Peyer's patch (tissue), 4 donors: ENCODE data around the gene ZBTB20. TPM values are rescaled to one million over a fixed set of nuclear protein-coding genes. Genes with fewer than 3 reads are reported as not detected.

Experiments
- DNase-seq, 3 donors: peaks; one replicate each; pipeline ENCODE4 v3.0.0-alpha.2; 2017 to 2019
- H3K27ac ChIP-seq, 4 donors: fragments of 200-600 bp; sonication (generic); one replicate each; pipeline ENCODE4 v1.5.1; 2016 to 2019
- H3K27me3 ChIP-seq, 2 donors: fragments of 200-600 bp; sonication (generic); one replicate each; pipeline ENCODE4 v1.5.1; 2019
- H3K36me3 ChIP-seq, 3 donors: fragments of 200-600 bp; sonication (generic); one replicate each; pipeline ENCODE4 v1.5.1; 2016 to 2019
- H3K4me1 ChIP-seq, 4 donors: fragments of 200-600 bp; sonication (generic); one replicate each; pipeline ENCODE4 v1.5.1; 2016 to 2019
- H3K4me3 ChIP-seq, 4 donors: fragments of 200-600 bp; sonication (generic); 1 replicate in 3 of 4; 2 replicates in 1 of 4; pipeline ENCODE4 v1.5.1; 2016 to 2019; ENCODE audit warnings: mild to moderate bottlenecking in 1 of 4
- H3K9me3 ChIP-seq, 4 donors: fragments of 200-600 bp; sonication (generic); one replicate each; pipeline ENCODE4 v1.5.1; 2016 to 2019; ENCODE audit warnings: mild to moderate bottlenecking in 1 of 4
- POLR2A ChIP-seq, 2 donors: fragments of 450-650 bp; IDR thresholded peaks; one replicate each; pipeline ENCODE4 v1.5.1; 2017; ENCODE audit warnings: antibody characterized with exemption in 2 of 2, mild to moderate bottlenecking in 2 of 2, moderate library complexity in 2 of 2
- total RNA-seq, 4 donors: library from RNA; depleted of rRNA; stranded (reverse); fragments of >200 nt; gene quantifications; one replicate each; pipeline ENCODE4 v1.1.0, GENCODE V29; 2016
- TF ChIP-seq, protein P1 (sequence below), 6 experiments: fragments of 450-650 bp in 4 of 6; fragments of 200-600 bp in 2 of 6; sonication (generic) in 1 of 6; IDR thresholded peaks; one replicate each; pipeline ENCODE4 v1.5.1; 2017 to 2019; ENCODE audit warnings: antibody characterized with exemption in 6 of 6, mild to moderate bottlenecking in 3 of 6, moderate library complexity in 1 of 6

ZBTB20 gene
- total RNA-seq, 4 donors from 2014 or later = 19.6 to 135 (median 57.2) TPM

- Histone ChIP-seq H3K9me3 (no peaks in the 10 kb centered on the region), H3K4me1 (no peaks in the 10 kb centered on the region), H3K27me3 (no peaks in the 10 kb centered on the region), H3K4me3 (no peak overlapping the region), H3K27ac (no peak overlapping the region), H3K36me3 (no peaks in the 10 kb centered on the region)
- TF ChIP-seq, protein P1, sequence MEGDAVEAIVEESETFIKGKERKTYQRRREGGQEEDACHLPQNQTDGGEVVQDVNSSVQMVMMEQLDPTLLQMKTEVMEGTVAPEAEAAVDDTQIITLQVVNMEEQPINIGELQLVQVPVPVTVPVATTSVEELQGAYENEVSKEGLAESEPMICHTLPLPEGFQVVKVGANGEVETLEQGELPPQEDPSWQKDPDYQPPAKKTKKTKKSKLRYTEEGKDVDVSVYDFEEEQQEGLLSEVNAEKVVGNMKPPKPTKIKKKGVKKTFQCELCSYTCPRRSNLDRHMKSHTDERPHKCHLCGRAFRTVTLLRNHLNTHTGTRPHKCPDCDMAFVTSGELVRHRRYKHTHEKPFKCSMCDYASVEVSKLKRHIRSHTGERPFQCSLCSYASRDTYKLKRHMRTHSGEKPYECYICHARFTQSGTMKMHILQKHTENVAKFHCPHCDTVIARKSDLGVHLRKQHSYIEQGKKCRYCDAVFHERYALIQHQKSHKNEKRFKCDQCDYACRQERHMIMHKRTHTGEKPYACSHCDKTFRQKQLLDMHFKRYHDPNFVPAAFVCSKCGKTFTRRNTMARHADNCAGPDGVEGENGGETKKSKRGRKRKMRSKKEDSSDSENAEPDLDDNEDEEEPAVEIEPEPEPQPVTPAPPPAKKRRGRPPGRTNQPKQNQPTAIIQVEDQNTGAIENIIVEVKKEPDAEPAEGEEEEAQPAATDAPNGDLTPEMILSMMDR (IDR thresholded peaks at IDR 0.05) = no peak
- TF ChIP-seq POLR2A (IDR thresholded peaks at IDR 0.05) = no peak
- no peak for DNase-seq
These were observed 260.2 kb downstream of the ZBTB20 start for GRCh38 chr3:114886905-114887304.

- no peak overlapping the region for H3K27ac ChIP-seq
- no peak for TF ChIP-seq POLR2A (IDR thresholded peaks at IDR 0.05)
- TF ChIP-seq, protein P1 (IDR thresholded peaks at IDR 0.05) = no peak
- no peak overlapping the region for H3K4me3 ChIP-seq
- H3K4me1 ChIP-seq = no peaks in the 10 kb centered on the region
- H3K36me3 ChIP-seq = no peaks in the 10 kb centered on the region
- H3K27me3 ChIP-seq = no peaks in the 10 kb centered on the region
- DNase-seq = no peak
- no peaks in the 10 kb centered on the region for H3K9me3 ChIP-seq
These were observed 262.7 kb downstream of the ZBTB20 start for GRCh38 chr3:114884213-114884923.

DNA sequence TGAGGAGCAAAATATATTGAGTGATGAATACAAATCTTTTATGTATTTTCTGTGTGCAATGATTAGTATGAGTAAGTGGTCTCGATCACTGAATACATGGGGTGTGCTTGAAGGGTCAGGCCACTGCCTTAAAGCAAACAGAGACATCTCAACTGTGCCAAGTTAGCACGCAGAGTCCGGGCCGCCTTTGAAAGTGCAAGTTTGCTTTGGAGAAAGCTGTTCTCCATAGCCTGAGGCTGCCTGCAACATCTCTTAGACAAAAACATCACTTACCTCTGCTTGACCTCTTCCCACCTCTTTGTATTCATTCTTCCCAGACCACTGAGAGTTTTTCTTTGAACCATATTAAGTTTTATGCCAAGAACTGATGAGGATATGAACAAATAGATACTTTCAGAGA, 267.0 kb downstream of the ZBTB20 start:
- DNase-seq = no peak
- no peaks in the 10 kb centered on the region for H3K4me1 ChIP-seq
- H3K36me3 ChIP-seq = no peaks in the 10 kb centered on the region
- no peaks in the 10 kb centered on the region for H3K27me3 ChIP-seq
- H3K9me3 ChIP-seq = no peaks in the 10 kb centered on the region
- no peak overlapping the region for H3K4me3 ChIP-seq
- TF ChIP-seq, protein P1 (IDR thresholded peaks at IDR 0.05) = no peak
- TF ChIP-seq POLR2A (IDR thresholded peaks at IDR 0.05) = no peak
- peak overlapping the region in 1 of 4 donors; percentile 25 for H3K27ac ChIP-seq

GRCh38 chr3:114879059-114880031, 267.7 kb downstream of the ZBTB20 start:
- Histone ChIP-seq H3K4me3 (no peak overlapping the region), H3K27me3 (no peaks in the 10 kb centered on the region), H3K4me1 (peaks cover 0 to 7% (median 0%) of the 10 kb centered on the region in 4 donors), H3K36me3 (no peaks in the 10 kb centered on the region), H3K27ac (peak overlapping the region in 1 of 4 donors; percentile 25), H3K9me3 (no peaks in the 10 kb centered on the region)
- no peak for DNase-seq
- TF ChIP-seq POLR2A (IDR thresholded peaks at IDR 0.05) = no peak
- TF ChIP-seq, protein P1 (IDR thresholded peaks at IDR 0.05) = no peak

- DNase-seq = no peak
These were observed 268.8 kb downstream of the ZBTB20 start for GRCh38 chr3:114878114-114878839.

More at GRCh38 chr3:114878114-114878839, 268.8 kb downstream of the ZBTB20 start:
- Histone ChIP-seq H3K36me3 (no peaks in the 10 kb centered on the region), H3K27ac (no peak overlapping the region), H3K27me3 (no peaks in the 10 kb centered on the region), H3K4me1 (peaks cover 0 to 11% (median 0%) of the 10 kb centered on the region in 4 donors), H3K4me3 (no peak overlapping the region), H3K9me3 (no peaks in the 10 kb centered on the region)
- TF ChIP-seq, protein P1 (IDR thresholded peaks at IDR 0.05) = no peak
- TF ChIP-seq POLR2A (IDR thresholded peaks at IDR 0.05) = no peak
